B cell (primary cell): ENCODE measurements around the gene KCNH6. TPM values are rescaled to one million over a fixed set of nuclear protein-coding genes. Genes with fewer than 3 reads are reported as not detected.

ENCODE experiments used
- ATAC-seq: fragments of 200-7000 bp; cut with Tn5 transposase; one replicate; pipeline ENCODE4 v1.10.0; 2021; ENCODE audit warnings: low read depth, mild to moderate bottlenecking, moderate number of reproducible peaks, moderate library complexity
- CTCF ChIA-PET: fragments of 350-600 bp; sonication (Branson Sonifier 250); formaldehyde crosslinking; loops from one replicate; lab custom pipeline; 2021; ENCODE audit warnings: antibody characterized with exemption, inconsistent platforms; lab: Charles Lee
- POLR2A ChIA-PET: fragments of 350-600 bp; sonication (Branson Sonifier 250); formaldehyde crosslinking; loops from one replicate; lab custom pipeline; 2021; ENCODE audit warnings: antibody characterized with exemption; lab: Charles Lee
- DNase-seq: peaks from one replicate; pipeline ENCODE4 v3.0.0; 2013
- H2AFZ ChIP-seq: 2 replicates; pipeline ENCODE4 v1.6.1; 2012; ENCODE audit warnings: mild to moderate bottlenecking, low read depth, low read length; ENCODE audit not compliant: insufficient read depth, poor library complexity, severe bottlenecking
- H3K27ac ChIP-seq, 2 donors: 1 replicate in 1 of 2; 2 replicates in 1 of 2; pipeline ENCODE4 v1.5.1; 2012 to 2013; ENCODE audit warnings: low read length in 2 of 2, mild to moderate bottlenecking in 2 of 2, moderate library complexity in 1 of 2
- H3K27me3 ChIP-seq, 4 experiments: fragments of 200-600 bp in 1 of 4; sonication (generic) in 1 of 4; replicated peaks in 1 of 4; 1 replicate in 2 of 4; 2 replicates in 2 of 4; pipeline versions ENCODE4 v1.6.1 to v1.7.0; 2013 to 2016; ENCODE audit warnings: low read length in 3 of 4, mild to moderate bottlenecking in 2 of 4, mixed read lengths in 1 of 4, moderate library complexity in 1 of 4; ENCODE audit not compliant: insufficient read depth in 4 of 4, control insufficient read depth in 3 of 4; ENCODE audit errors: control extremely low read depth in 1 of 4
- H3K36me3 ChIP-seq, 2 experiments: replicated peaks in 1 of 2; 1 replicate in 1 of 2; 2 replicates in 1 of 2; pipeline versions ENCODE4 v1.6.1 to v1.7.1; 2013; ENCODE audit warnings: low read length in 1 of 2; ENCODE audit not compliant: insufficient read depth in 2 of 2, control insufficient read depth in 1 of 2; ENCODE audit errors: control extremely low read depth in 1 of 2, extremely low read depth in 1 of 2
- H3K4me1 ChIP-seq, 2 donors: fragments of 200-600 bp in 1 of 2; sonication (generic) in 1 of 2; 1 replicate in 1 of 2; 2 replicates in 1 of 2; pipeline versions ENCODE4 v1.5.1 to v1.6.1; 2013 to 2017; ENCODE audit warnings: low read length in 2 of 2; ENCODE audit not compliant: control insufficient read depth in 2 of 2, insufficient read depth in 2 of 2
- H3K4me2 ChIP-seq: replicated peaks from 2 replicates; pipeline ENCODE3; 2012; ENCODE audit warnings: mild to moderate bottlenecking, low read depth, low read length; ENCODE audit not compliant: poor library complexity, severe bottlenecking
- H3K4me3 ChIP-seq, 5 experiments: fragments of 200-600 bp in 1 of 5; sonication (generic) in 1 of 5; 1 replicate in 3 of 5; 2 replicates in 2 of 5; pipeline versions ENCODE4 v1.5.1 to v1.7.0; 2011 to 2016; ENCODE audit warnings: low read length in 4 of 5, mild to moderate bottlenecking in 4 of 5, low read depth in 2 of 5, control low read depth in 1 of 5, moderate library complexity in 1 of 5; ENCODE audit not compliant: insufficient read depth in 1 of 5; ENCODE audit errors: control extremely low read depth in 1 of 5, extremely low read depth in 1 of 5
- H3K79me2 ChIP-seq: fragments of 200-600 bp; sonication (generic); one replicate; pipeline ENCODE4 v1.6.0; 2016; ENCODE audit warnings: low read length; ENCODE audit not compliant: control insufficient read depth, insufficient read depth
- H3K9ac ChIP-seq: fragments of 200-600 bp; sonication (generic); 2 replicates; pipeline ENCODE4 v1.6.1; 2017; ENCODE audit warnings: mild to moderate bottlenecking, low read length, moderate library complexity
- H3K9me3 ChIP-seq, 3 donors: one replicate each; pipeline versions ENCODE4 v1.6.1 to v1.7.1; 2013; ENCODE audit warnings: low read length in 2 of 3; ENCODE audit not compliant: control insufficient read depth in 2 of 3, insufficient read depth in 1 of 3; ENCODE audit errors: control extremely low read depth in 1 of 3
- H4K20me1 ChIP-seq: 2 replicates; pipeline ENCODE4 v1.6.0; 2012; ENCODE audit warnings: mild to moderate bottlenecking, low read length; ENCODE audit not compliant: insufficient read depth, control insufficient read depth, poor library complexity, severe bottlenecking
- H3K27ac Mint-ChIP-seq: one replicate; pipeline ENCODE4 v1.8.0; 2021; ENCODE audit warnings: mixed read lengths
- H3K27me3 Mint-ChIP-seq: one replicate; pipeline ENCODE4 v1.8.0; 2021; ENCODE audit warnings: mixed read lengths
- H3K4me1 Mint-ChIP-seq: one replicate; pipeline ENCODE4 v1.8.0; 2021; ENCODE audit warnings: mixed read lengths
- H3K4me3 Mint-ChIP-seq: one replicate; pipeline ENCODE4 v1.8.0; 2021; ENCODE audit warnings: mixed read lengths
- H3K9me3 Mint-ChIP-seq: one replicate; pipeline ENCODE4 v1.8.0; 2022; ENCODE audit warnings: mixed read lengths; ENCODE audit not compliant: insufficient read depth
- EZH2 ChIP-seq: IDR thresholded peaks from 2 replicates; pipeline ENCODE4 v1.6.1; 2012; ENCODE audit warnings: borderline replicate concordance, low read depth, mild to moderate bottlenecking, moderate library complexity, low read length; ENCODE audit not compliant: insufficient read depth, poor library complexity, severe bottlenecking
- WGBS: methylation state at CpG from one replicate; pipeline ENCODE4 v1.1.5; 2013; ENCODE audit warnings: missing lambda C conversion rate; ENCODE audit not compliant: insufficient coverage; 5-methylcytosine and 5-hydroxymethylcytosine counted together
- intact Hi-C: fragments of 100-400 bp; cut with micrococcal nuclease; formaldehyde crosslinking; loops from one replicate; pipeline ENCODE4 v1.10.0; 2022
- polyA plus RNA-seq: library from polyadenylated mRNA; depleted of rRNA; stranded (reverse); fragments of >200 nt; gene quantifications from 2 replicates; pipeline ENCODE4 v1.2.3, GENCODE V29; 2012
- total RNA-seq, 2 donors: library from RNA; stranded (reverse); fragments of 120-200 nt in 1 of 2; gene quantifications; 1 replicate in 1 of 2; 2 replicates in 1 of 2; pipeline versions ENCODE4 v1.2.3 to v1.2.4, GENCODE V29; 2013 to 2022
- TF ChIP-seq, protein P1 (sequence below): fragments of 200-600 bp; IDR thresholded peaks from one replicate; pipeline ENCODE4 v1.8.0; 2022; ENCODE audit warnings: antibody characterized with exemption, mild to moderate bottlenecking

The KCNH6 gene
- total and polyA plus RNA-seq, 2 donors (not counting 1 experiment from before 2014, with no cell fraction given): not detected

DNA sequence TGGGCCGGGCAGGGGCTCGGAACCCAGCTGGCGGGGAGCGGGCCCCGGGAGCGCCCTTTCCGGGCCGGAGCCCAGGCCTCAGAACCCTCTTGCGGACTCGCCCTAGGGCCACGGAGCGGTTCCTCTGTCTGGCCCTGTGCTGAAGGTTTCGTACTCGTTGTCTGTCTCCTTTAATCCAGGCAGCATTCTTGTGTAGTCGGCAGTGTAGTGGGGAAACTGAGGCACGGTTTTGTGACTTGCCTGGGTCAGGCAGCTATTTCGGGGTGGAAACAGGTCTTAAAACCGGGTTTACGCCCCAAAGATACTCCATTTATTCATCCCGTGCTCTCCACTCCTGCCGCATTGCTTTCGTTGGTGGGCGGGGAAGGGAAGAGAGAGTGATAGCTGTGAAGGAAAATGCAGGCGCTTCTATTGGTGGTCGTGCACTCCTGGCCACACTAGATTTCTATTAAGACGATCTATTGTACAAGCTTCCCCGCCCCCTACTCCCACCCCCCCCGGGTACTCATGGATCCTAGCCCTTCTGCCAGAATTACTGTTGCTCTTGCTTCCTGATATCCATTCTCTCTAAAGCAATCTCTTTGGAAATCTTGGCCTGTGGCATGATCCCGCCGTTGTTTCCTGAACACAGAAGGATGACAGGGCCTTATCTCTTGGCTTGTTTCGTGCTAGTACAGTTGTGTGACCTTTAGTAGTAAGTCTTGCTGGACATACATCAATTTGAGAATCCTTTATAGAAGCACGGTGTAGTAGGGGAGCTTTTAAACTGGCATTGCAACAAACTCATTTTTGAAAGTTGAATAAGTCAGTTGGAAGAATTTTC, 27.9 kb downstream of the KCNH6 start:
- under 1% methylated on average over 18 of the region's 32 CpGs for WGBS
- H3K4me1 Mint-ChIP-seq: peaks cover 52% of the 10 kb centered on the region
- H3K9ac ChIP-seq: peak overlapping the region; percentile 97
- H3K4me1 ChIP-seq: peaks cover 44 to 51% of the 10 kb centered on the region in 2 donors
- peak overlapping the region; percentile 94 for H3K27ac Mint-ChIP-seq
- no peaks in the 10 kb centered on the region for H3K27me3 Mint-ChIP-seq
- peak overlapping the region; percentile 99 for H3K4me2 ChIP-seq
- peaks cover 72% of the 10 kb centered on the region for H3K79me2 ChIP-seq
- no peaks in the 10 kb centered on the region for H3K9me3 ChIP-seq
- H3K9me3 Mint-ChIP-seq: no peaks in the 10 kb centered on the region
- H3K27me3 ChIP-seq: no peaks in the 10 kb centered on the region
- peak overlapping the region; percentile 73 to 91 (median 81) for H3K4me3 ChIP-seq
- H4K20me1 ChIP-seq: peaks cover 52% of the 10 kb centered on the region
- ATAC-seq (no peak), DNase-seq (peak; percentile 22)
- peak overlapping the region; percentile 78 to 91 for H3K27ac ChIP-seq
- ChIA-PET POLR2A (interaction anchor here (0.7 to 1.7 kb wide), 5 partner anchors 11 to 222 kb away, joined by 4 to 9 read pairs (median 5); partner anchors contain the start of genes CCDC47, CYB561, DDX42 and MAP3K3), CTCF (interaction anchor here (0.7 kb wide), 1 partner anchor 276 kb away, joined by 3 read pairs; the partner anchor contains the start of gene PSMC5)
- TF ChIP-seq EZH2: no peak
- intact Hi-C loops: loop anchor here (1.0 to 5.0 kb wide), 8 partner anchors 49 to 956 kb away; partner anchors contain the start of genes CCDC47, CEP95, CYB561 and DDX5
- peak overlapping the region; percentile 87 for H3K4me3 Mint-ChIP-seq
- peaks cover 0 to 11% of the 10 kb centered on the region in 2 experiments for H3K36me3 ChIP-seq
- peak overlapping the region; percentile 94 for H2AFZ ChIP-seq

DNA sequence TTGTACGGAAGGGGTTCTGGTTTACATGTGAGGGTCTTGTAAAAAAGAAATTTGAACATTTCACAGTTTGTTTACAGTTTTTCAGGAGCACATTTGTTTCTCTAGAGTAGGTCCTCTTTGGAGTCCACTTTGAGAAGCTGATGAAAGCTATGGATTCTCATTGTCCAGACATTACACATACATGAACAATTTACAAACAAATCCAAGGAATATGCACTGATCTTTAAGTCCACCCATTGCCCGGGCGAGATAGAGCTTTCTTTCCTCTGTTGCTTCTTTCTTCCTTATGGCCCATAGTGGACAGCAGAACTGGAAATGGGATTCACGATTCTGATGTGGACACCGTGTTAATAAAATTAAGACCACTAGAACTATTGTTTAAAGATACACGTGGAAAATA, 29.1 kb downstream of the KCNH6 start:
- H3K79me2 ChIP-seq: peaks cover 76% of the 10 kb centered on the region
- Mint-ChIP-seq H3K4me1 (peaks cover 59% of the 10 kb centered on the region), H3K27ac (peak overlapping the region; percentile 53), H3K9me3 (no peaks in the 10 kb centered on the region), H3K27me3 (no peaks in the 10 kb centered on the region), H3K4me3 (peak overlapping the region; percentile 87)
- peak overlapping the region in 4 of 5 experiments; percentile 3 to 81 (median 30) for H3K4me3 ChIP-seq
- TF ChIP-seq, protein P1, sequence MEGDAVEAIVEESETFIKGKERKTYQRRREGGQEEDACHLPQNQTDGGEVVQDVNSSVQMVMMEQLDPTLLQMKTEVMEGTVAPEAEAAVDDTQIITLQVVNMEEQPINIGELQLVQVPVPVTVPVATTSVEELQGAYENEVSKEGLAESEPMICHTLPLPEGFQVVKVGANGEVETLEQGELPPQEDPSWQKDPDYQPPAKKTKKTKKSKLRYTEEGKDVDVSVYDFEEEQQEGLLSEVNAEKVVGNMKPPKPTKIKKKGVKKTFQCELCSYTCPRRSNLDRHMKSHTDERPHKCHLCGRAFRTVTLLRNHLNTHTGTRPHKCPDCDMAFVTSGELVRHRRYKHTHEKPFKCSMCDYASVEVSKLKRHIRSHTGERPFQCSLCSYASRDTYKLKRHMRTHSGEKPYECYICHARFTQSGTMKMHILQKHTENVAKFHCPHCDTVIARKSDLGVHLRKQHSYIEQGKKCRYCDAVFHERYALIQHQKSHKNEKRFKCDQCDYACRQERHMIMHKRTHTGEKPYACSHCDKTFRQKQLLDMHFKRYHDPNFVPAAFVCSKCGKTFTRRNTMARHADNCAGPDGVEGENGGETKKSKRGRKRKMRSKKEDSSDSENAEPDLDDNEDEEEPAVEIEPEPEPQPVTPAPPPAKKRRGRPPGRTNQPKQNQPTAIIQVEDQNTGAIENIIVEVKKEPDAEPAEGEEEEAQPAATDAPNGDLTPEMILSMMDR: no peak
- no peak for TF ChIP-seq EZH2
- intact Hi-C loops: loop anchor here (5.0 kb wide), 1 partner anchor 955 kb away; the partner anchor contains the start of genes CEP95 and DDX5
- peaks cover 64% of the 10 kb centered on the region for H4K20me1 ChIP-seq
- peaks cover 48 to 51% of the 10 kb centered on the region in 2 donors for H3K4me1 ChIP-seq
- ATAC-seq (no peak), DNase-seq (no peak)
- ChIA-PET POLR2A (interaction anchor here (0.6 kb wide), 1 partner anchor 138 kb away, joined by 4 read pairs; no protein-coding TSS in a partner anchor), CTCF (interaction anchor here (0.6 kb wide), 1 partner anchor 57 kb away, joined by 3 read pairs; no protein-coding TSS in a partner anchor)
- H3K9me3 ChIP-seq: no peaks in the 10 kb centered on the region
- H3K36me3 ChIP-seq: peaks cover 0 to 13% of the 10 kb centered on the region in 2 experiments
- peak overlapping the region; percentile 34 for H3K9ac ChIP-seq
- peak overlapping the region in 1 of 2 donors; percentile 41 for H3K27ac ChIP-seq
- H3K27me3 ChIP-seq: no peaks in the 10 kb centered on the region
- no CpG with 5 or more reads among the region's 6 CpGs for WGBS
- H3K4me2 ChIP-seq: peak overlapping the region; percentile 99
- peak overlapping the region; percentile 15 for H2AFZ ChIP-seq
